Hematopoietic multipotent progenitor cell treated with erythropoietin and hydrocortisone succinate and interleukin-3 and kit ligand, for 8 days (in vitro differentiated cells): ENCODE data around the gene ARMC9.
A peak's percentile ranks its signal among the peaks of the same experiment; 100 is the strongest.
"Not testable (repeated sequence)": the region's sequence is repeated elsewhere in the genome, so short reads cannot be mapped to it uniquely, and the experiment has no call there.

Experiments
- DNase-seq: peaks from one replicate; pipeline ENCODE4 v3.0.0-alpha.2; 2015

Gene ARMC9

GRCh38 chr2:231244382-231245248, 46.2 kb downstream of the ARMC9 start:
- DNase-seq: no peak

- DNase-seq: peak; percentile 51
Observed at GRCh38 chr2:231245249-231246094, 47.0 kb downstream of the ARMC9 start.

- DNase-seq: no peak
Observed at GRCh38 chr2:231246171-231246842, 47.9 kb downstream of the ARMC9 start.

GRCh38 chr2:231250146-231250545, 51.7 kb downstream of the ARMC9 start:
- no peak for DNase-seq

GRCh38 chr2:231250698-231251097, 52.3 kb downstream of the ARMC9 start:
- no peak for DNase-seq

- DNase-seq: not testable (repeated sequence)
Observed at GRCh38 chr2:231253292-231253691, 54.9 kb downstream of the ARMC9 start.

- DNase-seq: no peak
Observed at GRCh38 chr2:231256494-231256893, 58.1 kb downstream of the ARMC9 start.

GRCh38 chr2:231257763-231258162, 59.3 kb downstream of the ARMC9 start:
- no peak for DNase-seq

- no peak for DNase-seq
Observed at GRCh38 chr2:231258701-231259100, 60.3 kb downstream of the ARMC9 start.

GRCh38 chr2:231259104-231259503, 60.7 kb downstream of the ARMC9 start:
- DNase-seq: no peak

GRCh38 chr2:231260442-231261208, 62.2 kb downstream of the ARMC9 start:
- no peak for DNase-seq

GRCh38 chr2:231263118-231263831, 64.8 kb downstream of the ARMC9 start:
- no peak for DNase-seq

- DNase-seq: no peak
Observed at GRCh38 chr2:231270221-231271114, 72.0 kb downstream of the ARMC9 start.

- DNase-seq: no peak
Observed at GRCh38 chr2:231272991-231273390, 74.6 kb downstream of the ARMC9 start.

- no peak for DNase-seq
Observed at GRCh38 chr2:231276987-231277386, 78.6 kb downstream of the ARMC9 start.

- no peak for DNase-seq
Observed at GRCh38 chr2:231277962-231278361, 79.5 kb downstream of the ARMC9 start.

- no peak for DNase-seq
Observed at GRCh38 chr2:231278868-231279267, 80.4 kb downstream of the ARMC9 start.

GRCh38 chr2:231280846-231281245, 82.4 kb downstream of the ARMC9 start:
- DNase-seq: peak; percentile 65

GRCh38 chr2:231284296-231284695, 85.9 kb downstream of the ARMC9 start:
- DNase-seq: no peak

- no peak for DNase-seq
Observed at GRCh38 chr2:231286964-231287363, 88.5 kb downstream of the ARMC9 start.

- no peak for DNase-seq
Observed at GRCh38 chr2:231287696-231288095, 89.3 kb downstream of the ARMC9 start.
